Measurements from ENCODE around the gene PRRC2A.

The PRRC2A gene

DNA sequence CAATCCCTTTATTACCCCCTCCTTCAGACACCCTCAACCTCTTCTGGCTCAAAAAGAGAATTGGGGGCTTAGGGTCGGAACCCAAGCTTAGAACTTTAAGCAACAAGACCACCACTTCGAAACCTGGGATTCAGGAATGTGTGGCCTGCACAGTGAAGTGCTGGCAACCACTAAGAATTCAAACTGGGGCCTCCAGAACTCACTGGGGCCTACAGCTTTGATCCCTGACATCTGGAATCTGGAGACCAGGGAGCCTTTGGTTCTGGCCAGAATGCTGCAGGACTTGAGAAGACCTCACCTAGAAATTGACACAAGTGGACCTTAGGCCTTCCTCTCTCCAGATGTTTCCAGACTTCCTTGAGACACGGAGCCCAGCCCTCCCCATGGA, 42.9 kb upstream of the PRRC2A start:
- Histone ChIP-seq H3K4me3 (IDR thresholded peaks at IDR 0.05; ENCODE audit: insufficient read depth, low read depth, low read length) (no peak overlapping the region), H3K4me2 (no peak overlapping the region), H4K20me1 (ENCODE audit: insufficient read depth) (no peaks in the 10 kb centered on the region), H3K36me3 (ENCODE audit: insufficient read depth) (no peaks in the 10 kb centered on the region), H3K9ac (no peak overlapping the region), H3K27ac (no peak overlapping the region), H3K27me3 (ENCODE audit: insufficient read depth, low read depth) (peaks cover 54% of the 10 kb centered on the region), H3K79me2 (ENCODE audit: insufficient read depth, low read depth) (no peaks in the 10 kb centered on the region), H2AFZ (ENCODE audit: low read depth) (no peak overlapping the region), H3K4me1 (ENCODE audit: low read depth, poor library complexity, severe bottlenecking) (peaks cover 20% of the 10 kb centered on the region)
- TF ChIP-seq, protein P1, sequence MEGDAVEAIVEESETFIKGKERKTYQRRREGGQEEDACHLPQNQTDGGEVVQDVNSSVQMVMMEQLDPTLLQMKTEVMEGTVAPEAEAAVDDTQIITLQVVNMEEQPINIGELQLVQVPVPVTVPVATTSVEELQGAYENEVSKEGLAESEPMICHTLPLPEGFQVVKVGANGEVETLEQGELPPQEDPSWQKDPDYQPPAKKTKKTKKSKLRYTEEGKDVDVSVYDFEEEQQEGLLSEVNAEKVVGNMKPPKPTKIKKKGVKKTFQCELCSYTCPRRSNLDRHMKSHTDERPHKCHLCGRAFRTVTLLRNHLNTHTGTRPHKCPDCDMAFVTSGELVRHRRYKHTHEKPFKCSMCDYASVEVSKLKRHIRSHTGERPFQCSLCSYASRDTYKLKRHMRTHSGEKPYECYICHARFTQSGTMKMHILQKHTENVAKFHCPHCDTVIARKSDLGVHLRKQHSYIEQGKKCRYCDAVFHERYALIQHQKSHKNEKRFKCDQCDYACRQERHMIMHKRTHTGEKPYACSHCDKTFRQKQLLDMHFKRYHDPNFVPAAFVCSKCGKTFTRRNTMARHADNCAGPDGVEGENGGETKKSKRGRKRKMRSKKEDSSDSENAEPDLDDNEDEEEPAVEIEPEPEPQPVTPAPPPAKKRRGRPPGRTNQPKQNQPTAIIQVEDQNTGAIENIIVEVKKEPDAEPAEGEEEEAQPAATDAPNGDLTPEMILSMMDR (conservative IDR thresholded peaks at IDR 0.05; ENCODE audit: low read depth, low read length): no peak

DNA sequence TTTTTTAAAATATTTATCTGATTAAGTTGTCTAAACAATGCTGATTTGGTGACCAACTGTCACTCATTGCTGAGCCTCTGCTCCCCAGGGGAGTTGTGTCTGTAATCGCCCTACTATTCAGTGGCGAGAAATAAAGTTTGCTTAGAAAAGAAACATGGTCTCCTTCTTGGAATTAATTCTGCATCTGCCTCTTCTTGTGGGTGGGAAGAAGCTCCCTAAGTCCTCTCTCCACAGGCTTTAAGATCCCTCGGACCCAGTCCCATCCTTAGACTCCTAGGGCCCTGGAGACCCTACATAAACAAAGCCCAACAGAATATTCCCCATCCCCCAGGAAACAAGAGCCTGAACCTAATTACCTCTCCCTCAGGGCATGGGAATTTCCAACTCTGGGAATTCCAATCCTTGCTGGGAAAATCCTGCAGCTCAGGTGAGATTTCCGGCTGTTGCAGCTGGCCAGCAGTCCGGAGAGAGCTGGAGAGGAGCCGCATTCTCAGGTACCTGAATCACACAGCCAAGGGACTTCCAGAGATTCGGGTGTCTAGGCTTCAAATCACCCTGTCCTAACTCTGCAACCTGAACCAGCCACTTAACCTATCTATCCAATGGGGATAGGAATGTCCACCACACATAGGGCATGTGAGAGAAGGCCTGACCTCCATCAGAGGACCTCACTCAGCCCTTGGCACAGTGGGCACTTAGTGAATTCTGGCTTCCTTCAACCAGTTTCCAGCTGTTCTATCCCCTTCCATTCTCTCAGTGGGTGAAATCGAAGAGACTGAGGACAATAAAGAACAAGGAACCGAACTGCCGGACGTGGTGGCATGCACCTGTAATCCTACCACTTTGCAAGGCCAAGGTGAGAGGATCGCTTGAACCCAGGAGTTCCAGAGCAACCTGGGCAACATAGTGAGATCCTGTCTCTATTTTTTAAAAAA, 42.1 kb upstream of the PRRC2A start:
- Histone ChIP-seq H3K27me3 (ENCODE audit: insufficient read depth, low read depth) (peaks cover 50% of the 10 kb centered on the region), H2AFZ (ENCODE audit: low read depth) (no peak overlapping the region), H3K27ac (no peak overlapping the region), H3K9ac (no peak overlapping the region), H3K79me2 (ENCODE audit: insufficient read depth, low read depth) (no peaks in the 10 kb centered on the region), H3K36me3 (ENCODE audit: insufficient read depth) (no peaks in the 10 kb centered on the region), H3K4me2 (no peak overlapping the region), H4K20me1 (ENCODE audit: insufficient read depth) (no peaks in the 10 kb centered on the region), H3K4me3 (IDR thresholded peaks at IDR 0.05; ENCODE audit: insufficient read depth, low read depth, low read length) (no peak overlapping the region), H3K4me1 (ENCODE audit: low read depth, poor library complexity, severe bottlenecking) (peaks cover 25% of the 10 kb centered on the region)
- TF ChIP-seq, protein P1 (conservative IDR thresholded peaks at IDR 0.05; ENCODE audit: low read depth, low read length): no peak

DNA sequence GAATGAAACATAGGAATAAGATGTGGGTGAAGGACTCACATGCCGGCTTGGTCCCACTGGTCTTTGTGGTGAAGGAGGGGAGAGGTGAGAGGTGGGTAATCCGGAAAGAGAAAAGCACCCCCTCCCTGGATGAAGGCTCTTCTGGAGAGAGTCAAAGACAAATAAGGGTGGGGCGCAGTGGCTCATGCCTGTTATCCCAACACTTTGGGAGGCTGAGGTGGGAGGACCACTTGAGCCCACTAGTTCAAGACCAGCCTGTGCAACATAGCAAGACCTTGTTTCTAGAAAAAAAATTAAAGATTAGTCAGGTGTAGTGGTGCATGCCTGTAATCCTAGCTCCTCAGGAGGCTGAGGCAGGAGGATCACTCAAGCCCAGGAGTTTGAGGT, 41.4 kb upstream of the PRRC2A start:
- peaks cover 44% of the 10 kb centered on the region for H3K27me3 ChIP-seq (ENCODE audit: insufficient read depth, low read depth)
- no peaks in the 10 kb centered on the region for H3K79me2 ChIP-seq (ENCODE audit: insufficient read depth, low read depth)
- no peak overlapping the region for H3K4me2 ChIP-seq

DNA sequence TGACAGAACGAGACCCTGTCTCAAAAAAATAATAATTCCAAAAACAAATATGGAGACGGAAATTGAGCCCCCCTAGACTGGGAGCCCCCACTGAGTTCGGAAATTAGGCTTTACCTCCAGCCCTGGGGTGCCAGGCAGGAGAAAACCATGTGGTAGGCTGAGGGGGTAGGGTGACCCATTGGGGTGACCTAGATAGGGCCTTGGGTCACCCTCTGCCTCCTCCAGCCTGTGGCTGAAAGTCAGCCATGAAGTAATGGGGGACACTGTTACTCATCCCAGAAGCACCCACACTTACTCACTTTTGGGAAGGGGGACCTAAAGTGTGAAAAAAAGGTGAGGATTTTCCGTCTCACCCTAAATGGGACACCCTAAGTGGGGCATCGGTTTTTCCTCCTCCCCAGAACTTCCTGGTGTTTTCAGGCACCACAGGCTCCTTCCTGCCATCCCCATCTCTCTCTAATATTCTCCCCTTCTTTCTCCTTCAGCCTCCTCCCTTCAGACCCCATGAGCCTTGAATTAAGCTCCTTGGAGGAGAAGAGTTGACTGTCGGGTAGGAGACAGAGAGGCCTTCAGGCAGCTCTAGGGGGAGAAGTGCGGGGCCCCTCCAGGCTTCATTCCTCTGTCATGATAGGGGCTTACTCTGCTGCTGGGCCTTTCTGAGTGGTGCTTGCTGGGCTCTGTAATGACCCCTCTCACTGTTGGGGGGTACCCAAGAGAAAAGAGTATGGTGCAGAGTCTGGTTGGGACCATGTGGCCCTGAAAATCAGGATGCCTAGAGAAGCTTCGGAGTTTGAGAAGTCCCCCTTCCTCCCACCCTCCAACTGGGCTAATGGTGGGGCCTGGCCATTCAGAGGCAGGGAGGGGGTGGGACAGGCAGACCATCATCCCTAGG, 40.7 kb upstream of the PRRC2A start:
- Histone ChIP-seq H4K20me1 (ENCODE audit: insufficient read depth) (no peaks in the 10 kb centered on the region), H3K9ac (no peak overlapping the region), H3K27me3 (ENCODE audit: insufficient read depth, low read depth) (peaks cover 37% of the 10 kb centered on the region), H3K36me3 (ENCODE audit: insufficient read depth) (no peaks in the 10 kb centered on the region), H3K4me1 (ENCODE audit: low read depth, poor library complexity, severe bottlenecking) (peaks cover 25% of the 10 kb centered on the region), H3K4me2 (no peak overlapping the region), H3K4me3 (IDR thresholded peaks at IDR 0.05; ENCODE audit: insufficient read depth, low read depth, low read length) (no peak overlapping the region), H3K27ac (no peak overlapping the region), H2AFZ (ENCODE audit: low read depth) (no peak overlapping the region), H3K79me2 (ENCODE audit: insufficient read depth, low read depth) (no peaks in the 10 kb centered on the region)
- TF ChIP-seq, protein P1 (conservative IDR thresholded peaks at IDR 0.05; ENCODE audit: low read depth, low read length): no peak

More for the DNA sequence above, 41.4 kb upstream of the PRRC2A start:
- Histone ChIP-seq H3K9ac (no peak overlapping the region), H3K4me3 (IDR thresholded peaks at IDR 0.05; ENCODE audit: insufficient read depth, low read depth, low read length) (no peak overlapping the region), H4K20me1 (ENCODE audit: insufficient read depth) (no peaks in the 10 kb centered on the region), H3K27ac (no peak overlapping the region), H3K4me1 (ENCODE audit: low read depth, poor library complexity, severe bottlenecking) (peaks cover 25% of the 10 kb centered on the region), H3K36me3 (ENCODE audit: insufficient read depth) (no peaks in the 10 kb centered on the region), H2AFZ (ENCODE audit: low read depth) (no peak overlapping the region)
- TF ChIP-seq, protein P1 (conservative IDR thresholded peaks at IDR 0.05; ENCODE audit: low read depth, low read length): no peak
